IMR-90 (cell line): ENCODE results near the gene MCF2L. TPM values are rescaled to one million over a fixed set of nuclear protein-coding genes. Genes with fewer than 3 reads are reported as not detected.

Source experiments
- ATAC-seq: fragments of 200-7000 bp; cut with Tn5 transposase; 2 replicates; pipeline ENCODE4 v1.9.1; 2020; ENCODE audit warnings: low read depth, mild to moderate bottlenecking, moderate library complexity
- BruUV-seq: library from RNA; stranded (reverse); fragments of 400-500 nt; replicated peaks from 2 replicates; lab custom pipeline; 2021; lab: Mats Ljungman, UMichigan
- CTCF ChIA-PET: fragments of 300-600 bp; formaldehyde crosslinking; extraction: SDS; loops from one replicate; lab custom pipeline; 2021; ENCODE audit warnings: antibody characterized with exemption; lab: Yijun Ruan, JAX
- POLR2A ChIA-PET: fragments of 300-600 bp; sonication (Branson Sonifier 250); formaldehyde crosslinking; loops from one replicate; lab custom pipeline; 2022; ENCODE audit warnings: antibody characterized with exemption; ENCODE audit not compliant: unreplicated experiment; lab: Charles Lee
- DNase-seq: peaks from one replicate; pipeline ENCODE4 v3.0.0; 2013
- H2AFZ ChIP-seq: replicated peaks from 2 replicates; pipeline ENCODE3; 2013; ENCODE audit warnings: low read length, mild to moderate bottlenecking; ENCODE audit not compliant: poor library complexity
- H2AK5ac ChIP-seq: 2 replicates; pipeline ENCODE4 v1.6.1; 2013; ENCODE audit warnings: low read depth, low read length, inconsistent platforms
- H2AK9ac ChIP-seq: replicated peaks from 2 replicates; pipeline ENCODE3; 2013; ENCODE audit warnings: mild to moderate bottlenecking, low read depth, low read length, moderate library complexity; ENCODE audit not compliant: poor library complexity
- H2BK120ac ChIP-seq: 2 replicates; pipeline ENCODE4 v1.6.1; 2013; ENCODE audit warnings: low read depth, low read length, inconsistent platforms
- H2BK15ac ChIP-seq: 3 replicates; pipeline ENCODE4 v1.6.1; 2013; ENCODE audit warnings: low read depth, low read length, inconsistent platforms
- H2BK20ac ChIP-seq: 2 replicates; pipeline ENCODE4 v1.6.1; 2013; ENCODE audit warnings: low read depth, mild to moderate bottlenecking, inconsistent platforms, low read length, moderate library complexity
- H2BK5ac ChIP-seq: 2 replicates; pipeline ENCODE4 v1.6.1; 2013; ENCODE audit warnings: mild to moderate bottlenecking, low read depth, low read length, inconsistent platforms; ENCODE audit not compliant: poor library complexity, severe bottlenecking
- H3K14ac ChIP-seq: replicated peaks from 2 replicates; pipeline ENCODE4 v1.6.1; 2013; ENCODE audit warnings: low read depth, low read length, inconsistent platforms
- H3K18ac ChIP-seq: 2 replicates; pipeline ENCODE4 v1.6.1; 2013; ENCODE audit warnings: low read depth, low read length, control low read depth
- H3K23ac ChIP-seq: 2 replicates; pipeline ENCODE4 v1.6.1; 2013; ENCODE audit warnings: low read depth, low read length, inconsistent platforms
- H3K27ac ChIP-seq: 2 replicates; pipeline ENCODE4 v1.5.1; 2013; ENCODE audit warnings: mild to moderate bottlenecking, control low read depth, low read length; ENCODE audit not compliant: insufficient read depth
- H3K27me3 ChIP-seq: 2 replicates; pipeline ENCODE4 v1.6.1; 2013; ENCODE audit warnings: low read length; ENCODE audit not compliant: control insufficient read depth, insufficient read depth
- H3K36me3 ChIP-seq: 2 replicates; pipeline ENCODE4 v1.6.1; 2013; ENCODE audit warnings: low read length, mixed read lengths; ENCODE audit not compliant: control insufficient read depth, insufficient read depth
- H3K4ac ChIP-seq: 2 replicates; pipeline ENCODE4 v1.6.1; 2013; ENCODE audit warnings: low read depth, low read length, inconsistent platforms
- H3K4me1 ChIP-seq: 2 replicates; pipeline ENCODE4 v1.6.1; 2013; ENCODE audit warnings: low read length, mixed read lengths; ENCODE audit not compliant: control insufficient read depth, insufficient read depth
- H3K4me2 ChIP-seq: 2 replicates; pipeline ENCODE4 v1.6.1; 2013; ENCODE audit warnings: low read depth, mild to moderate bottlenecking, control low read depth, low read length, moderate library complexity
- H3K4me3 ChIP-seq: 2 replicates; pipeline ENCODE4 v1.5.1; 2013; ENCODE audit warnings: low read depth, mild to moderate bottlenecking, control low read depth, low read length, moderate library complexity; ENCODE audit not compliant: insufficient read depth
- H3K56ac ChIP-seq: 2 replicates; pipeline ENCODE4 v1.6.1; 2013; ENCODE audit warnings: low read length, inconsistent platforms; ENCODE audit not compliant: insufficient read depth; ENCODE audit errors: extremely low read depth
- H3K79me1 ChIP-seq, 2 experiments: 2 replicates each; pipeline ENCODE4 v1.6.1; 2013; ENCODE audit warnings: low read length in 2 of 2, inconsistent platforms in 1 of 2, low read depth in 1 of 2
- H3K9ac ChIP-seq: 2 replicates; pipeline ENCODE4 v1.6.1; 2013; ENCODE audit warnings: low read depth, low read length, control low read depth
- H3K9me1 ChIP-seq: 2 replicates; pipeline ENCODE4 v1.6.1; 2013; ENCODE audit warnings: low read length, inconsistent platforms; ENCODE audit not compliant: insufficient read depth
- H3K9me3 ChIP-seq: 2 replicates; pipeline ENCODE4 v1.6.1; 2013; ENCODE audit warnings: low read length; ENCODE audit not compliant: control insufficient read depth, insufficient read depth
- H4K20me1 ChIP-seq: 2 replicates; pipeline ENCODE4 v1.6.1; 2013; ENCODE audit warnings: low read length, inconsistent platforms; ENCODE audit not compliant: insufficient read depth
- H4K5ac ChIP-seq: 2 replicates; pipeline ENCODE4 v1.6.1; 2013; ENCODE audit warnings: mild to moderate bottlenecking, low read depth, low read length, control low read depth
- H4K8ac ChIP-seq, 2 experiments: 2 replicates each; pipeline ENCODE4 v1.6.1; 2013; ENCODE audit warnings: low read depth in 2 of 2, low read length in 2 of 2, control low read depth in 1 of 2, inconsistent platforms in 1 of 2
- H4K91ac ChIP-seq: 2 replicates; pipeline ENCODE4 v1.6.1; 2013; ENCODE audit warnings: low read depth, low read length, inconsistent platforms; ENCODE audit not compliant: insufficient read depth
- BHLHE40 ChIP-seq: fragments of 150-350 bp; IDR thresholded peaks from 2 replicates; pipeline ENCODE4 v1.6.1; 2016; ENCODE audit warnings: mild to moderate bottlenecking, low read depth, low read length
- CEBPB ChIP-seq: IDR thresholded peaks from 2 replicates; pipeline ENCODE4 v1.6.1; 2012; ENCODE audit warnings: low read depth, low read length, improper control_type of control experiment
- CHD1 ChIP-seq: IDR thresholded peaks from 2 replicates; pipeline ENCODE4 v1.6.1; 2012; ENCODE audit warnings: low read depth, low read length, improper control_type of control experiment
- CTCF ChIP-seq: conservative IDR thresholded peaks from 2 replicates; pipeline ENCODE4 v1.5.1; 2012; ENCODE audit warnings: mild to moderate bottlenecking, low read depth, low read length, improper control_type of control experiment
- ELK1 ChIP-seq: fragments of 150-350 bp; IDR thresholded peaks from 2 replicates; pipeline ENCODE4 v1.6.1; 2016; ENCODE audit warnings: low read depth, mild to moderate bottlenecking, low read length, moderate library complexity, borderline replicate concordance
- FOS ChIP-seq: fragments of 150-350 bp; IDR thresholded peaks from 2 replicates; pipeline ENCODE4 v1.6.1; 2016; ENCODE audit warnings: low read depth, low read length
- MAFK ChIP-seq: IDR thresholded peaks from 2 replicates; pipeline ENCODE4 v1.6.1; 2012; ENCODE audit warnings: low read depth, low read length, improper control_type of control experiment
- MAZ ChIP-seq: IDR thresholded peaks from 2 replicates; pipeline ENCODE4 v1.6.1; 2012; ENCODE audit warnings: low read depth, mild to moderate bottlenecking, low read length, improper control_type of control experiment, moderate library complexity, borderline replicate concordance
- MXI1 ChIP-seq: IDR thresholded peaks from 2 replicates; pipeline ENCODE4 v1.6.1; 2012; ENCODE audit warnings: low read depth, mild to moderate bottlenecking, low read length, moderate library complexity, borderline replicate concordance
- RAD21 ChIP-seq: IDR thresholded peaks from 2 replicates; pipeline ENCODE4 v1.6.1; 2012; ENCODE audit warnings: low read length, improper control_type of control experiment
- RCOR1 ChIP-seq: IDR thresholded peaks from 2 replicates; pipeline ENCODE4 v1.6.1; 2012; ENCODE audit warnings: mild to moderate bottlenecking, low read length, improper control_type of control experiment; ENCODE audit not compliant: insufficient replicate concordance
- RFX5 ChIP-seq: IDR thresholded peaks from 2 replicates; pipeline ENCODE4 v1.8.0; 2012; ENCODE audit warnings: low read depth, mild to moderate bottlenecking, low read length, moderate library complexity
- SMC3 ChIP-seq: fragments of 150-350 bp; IDR thresholded peaks from 2 replicates; pipeline ENCODE4 v1.6.1; 2016; ENCODE audit warnings: low read depth, mild to moderate bottlenecking, antibody characterized with exemption, low read length, moderate library complexity
- WGBS, 2 experiments: methylation state at CpG; one replicate each; pipeline versions ENCODE4 v1.1.5 to v1.1.7; 2013; ENCODE audit warnings: missing lambda C conversion rate in 2 of 2; ENCODE audit not compliant: insufficient read length in 1 of 2; ENCODE audit errors: extremely low coverage in 2 of 2; 5-methylcytosine and 5-hydroxymethylcytosine counted together
- dilution Hi-C: fragments of 300-500 bp; cut with HindIII; formaldehyde crosslinking; loops from one replicate; pipeline ENCODE4 v1.14.3; 2018; ENCODE audit warnings: low sequenced_read_pairs; ENCODE audit not compliant: unreplicated experiment
- in situ Hi-C: fragments of 300-500 bp; cut with MboI; formaldehyde crosslinking; loops from 3 replicates; pipeline ENCODE4 v1.14.3; 2019; ENCODE audit warnings: low sequenced_read_pairs, inconsistent platforms, mixed read lengths
- intact Hi-C: fragments of 100-400 bp; cut with micrococcal nuclease; formaldehyde crosslinking; loops from 2 replicates; pipeline ENCODE4 v1.10.0; 2022
- polyA plus RNA-seq, 3 experiments: library from polyadenylated mRNA; depleted of rRNA; stranded (reverse); fragments of >200 nt; gene quantifications; 2 replicates each; pipeline ENCODE4 v1.2.3, GENCODE V29; 2012; ENCODE audit warnings: low replicate concordance in 1 of 3
- total RNA-seq: library from RNA; depleted of rRNA; stranded (reverse); fragments of >200 nt; gene quantifications from 2 replicates; pipeline ENCODE4 v1.2.3, GENCODE V29; 2012

The MCF2L gene
- total and polyA plus RNA-seq, 2 of the 4 experiments (the other 2 are of a cell fraction), result 0.18 TPM; not detected in 1

- TF ChIP-seq RCOR1 (no peak), SMC3 (no peak)
Observed at GRCh38 chr13:113105032-113105920, 136.3 kb downstream of the MCF2L start, which contains the start of gene F7 (continued).

DNA sequence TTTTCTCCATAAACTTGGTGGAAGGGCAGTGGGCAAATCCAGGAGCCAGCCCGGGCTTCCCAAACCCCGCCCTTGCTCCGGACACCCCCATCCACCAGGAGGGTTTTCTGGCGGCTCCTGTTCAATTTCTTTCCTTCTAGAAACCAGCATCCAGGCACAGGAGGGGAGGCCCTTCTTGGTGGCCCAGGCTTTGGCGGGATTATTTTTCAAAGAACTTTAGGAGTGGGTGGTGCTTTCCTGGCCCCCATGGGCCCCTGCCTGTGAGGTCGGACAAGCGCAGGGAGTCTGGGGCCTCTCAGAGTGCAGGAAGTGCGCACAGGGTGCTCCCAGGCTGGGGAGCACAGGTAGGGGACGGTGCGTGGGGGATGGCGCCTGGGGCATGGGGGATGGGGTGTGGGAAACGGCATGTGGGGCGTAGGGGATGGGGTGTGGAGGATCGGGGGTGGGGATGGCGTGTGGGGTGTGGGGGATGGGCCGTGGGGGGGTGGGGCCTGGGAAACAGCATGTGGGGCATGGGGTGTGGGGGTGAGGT, 137.0 kb downstream of the MCF2L start:
- Histone ChIP-seq H2AK9ac (no peak overlapping the region), H3K4me1 (peaks cover 4% of the 10 kb centered on the region; the same call in 1 of the 2 replicates), H3K4me2 (no peak overlapping the region), H3K36me3 (no peaks in the 10 kb centered on the region), H3K27me3 (peaks cover 24% of the 10 kb centered on the region), H4K8ac (0 out of 4 replicates have a peak overlapping the region, but pooled peaks of 1 of the 2 experiments have one; percentile 25), H3K14ac (no peak overlapping the region), H4K5ac (no peak overlapping the region), H2BK20ac (no peak overlapping the region), H4K20me1 (no peaks in the 10 kb centered on the region), H3K56ac (no peak overlapping the region), H2AK5ac (no peak overlapping the region), H4K91ac (no peak overlapping the region), H2BK120ac (no peak overlapping the region), H3K4ac (no peak overlapping the region; the same call in 1 of the 2 replicates), H3K9me3 (peaks cover 8% of the 10 kb centered on the region; the same call in 1 of the 2 replicates), H2BK15ac (no peak overlapping the region), H3K27ac (no peak overlapping the region), H3K18ac (no peak overlapping the region), H3K9me1 (peaks cover 2% of the 10 kb centered on the region; the same call in 1 of the 2 replicates), H2AFZ (peak overlapping the region; percentile 67), H2BK5ac (no peak overlapping the region), H3K23ac (no peak overlapping the region), H3K79me1 (no peaks in the 10 kb centered on the region), H3K9ac (no peak overlapping the region), H3K4me3 (no peak overlapping the region)
- in situ Hi-C loops (no loop called here), dilution Hi-C loops (no loop called here), intact Hi-C loops (no loop called here)
- ATAC-seq, result no peak
- WGBS, 2 experiments, result 53% methylated on average over 2 of the region's 16 CpGs; no CpG with 5 or more reads in 1 of the 2 experiments
- no peak for DNase-seq
- no TSS peak for BruUV-seq
- ChIA-PET CTCF (no interaction called here), POLR2A (no interaction called here)
- TF ChIP-seq RFX5 (no peak), ELK1 (no peak), RAD21 (no peak), BHLHE40 (no peak), MAFK (no peak), FOS (no peak), CTCF (no peak), MAZ (no peak), MXI1 (no peak), CEBPB (no peak), CHD1 (no peak)
